Panc1 (cell line): ENCODE results near the gene MAML3. TPM values are rescaled to one million over a fixed set of nuclear protein-coding genes. Genes with fewer than 3 reads are reported as not detected.

Source experiments
- ATAC-seq: fragments of 200-7000 bp; cut with Tn5 transposase; 2 replicates; pipeline ENCODE4 v1.9.1; 2020; ENCODE audit warnings: mild to moderate bottlenecking, moderate library complexity
- BruUV-seq: library from RNA; stranded (reverse); fragments of 400-500 nt; replicated peaks from 2 replicates; lab custom pipeline; 2021; lab: Mats Ljungman, UMichigan
- CTCF ChIA-PET: fragments of 300-600 bp; sonication (Branson Sonifier 250); formaldehyde crosslinking; loops from one replicate; lab custom pipeline; 2022; ENCODE audit warnings: antibody characterized with exemption; lab: Charles Lee
- POLR2A ChIA-PET: fragments of 300-600 bp; sonication (Branson Sonifier 250); formaldehyde crosslinking; loops from one replicate; lab custom pipeline; 2022; ENCODE audit warnings: antibody characterized with exemption; lab: Charles Lee
- DNase-seq: peaks from one replicate; pipeline ENCODE4 v3.0.0-alpha.2; 2010; ENCODE audit warnings: low read depth, low spot score
- H3K27ac ChIP-seq: 2 replicates; pipeline ENCODE4 v1.5.1; 2011; ENCODE audit warnings: mild to moderate bottlenecking, low read length, inconsistent platforms
- H3K27me3 ChIP-seq: fragments of 200-500 bp; sonication (Bioruptor generic); 2 replicates; pipeline ENCODE4 v1.6.0; 2014; ENCODE audit warnings: low read length, inconsistent platforms; ENCODE audit not compliant: control insufficient read depth, insufficient read depth
- H3K36me3 ChIP-seq: fragments of 200-500 bp; sonication (Bioruptor generic); 2 replicates; pipeline ENCODE4 v1.5.1; 2014; ENCODE audit warnings: inconsistent platforms, mild to moderate bottlenecking, low read length, moderate library complexity; ENCODE audit not compliant: control insufficient read depth, insufficient read depth
- H3K4me1 ChIP-seq: 2 replicates; pipeline ENCODE4 v1.5.1; 2011; ENCODE audit warnings: inconsistent platforms, mild to moderate bottlenecking, low read length, moderate library complexity; ENCODE audit not compliant: control insufficient read depth, insufficient read depth
- H3K4me3 ChIP-seq, 2 experiments: 2 replicates each; pipeline ENCODE4 v1.5.1; 2011 to 2012; ENCODE audit warnings: low read depth in 2 of 2, low read length in 2 of 2, mild to moderate bottlenecking in 2 of 2, inconsistent platforms in 1 of 2, moderate library complexity in 1 of 2
- H3K9me3 ChIP-seq: fragments of 200-500 bp; sonication (Bioruptor generic); 2 replicates; pipeline ENCODE4 v1.5.1; 2014; ENCODE audit warnings: low read depth, mild to moderate bottlenecking, inconsistent platforms, low read length, moderate library complexity; ENCODE audit not compliant: control insufficient read depth, insufficient read depth
- CTCF ChIP-seq: fragments of 450-650 bp; IDR thresholded peaks from 2 replicates; pipeline ENCODE4 v1.5.1; 2017; ENCODE audit warnings: mild to moderate bottlenecking
- POLR2AphosphoS5 ChIP-seq: IDR thresholded peaks from 2 replicates; pipeline ENCODE4 v1.6.1; 2012; ENCODE audit warnings: mild to moderate bottlenecking, low read depth, low read length, moderate library complexity
- REST ChIP-seq, 2 experiments: IDR thresholded peaks; 2 replicates each; pipeline ENCODE4 v1.6.1; 2011 to 2012; ENCODE audit warnings: low read depth in 2 of 2, control low read depth in 1 of 2, low read length in 1 of 2, mild to moderate bottlenecking in 1 of 2, moderate library complexity in 1 of 2; ENCODE audit not compliant: insufficient read depth in 1 of 2
- SIN3A ChIP-seq: IDR thresholded peaks from 2 replicates; pipeline ENCODE4 v1.6.1; 2012; ENCODE audit warnings: low read depth, mild to moderate bottlenecking, low read length, moderate library complexity, borderline replicate concordance; ENCODE audit not compliant: insufficient read depth
- TCF7L2 ChIP-seq: IDR thresholded peaks from 2 replicates; pipeline ENCODE4 v1.6.1; 2011; ENCODE audit warnings: mild to moderate bottlenecking, low read depth, low read length, inconsistent platforms
- in situ Hi-C: cut with HindIII; loops from 2 replicates; pipeline ENCODE4 v1.10.0; 2016; ENCODE audit warnings: low sequenced_read_pairs, low pct_unique_long_range_greater_than_20kb
- intact Hi-C: fragments of 100-400 bp; cut with micrococcal nuclease; formaldehyde crosslinking; loops from one replicate; pipeline ENCODE4 v1.10.0; 2022; ENCODE audit not compliant: unreplicated experiment
- total RNA-seq: library from RNA; stranded (reverse); gene quantifications from one replicate; pipeline ENCODE4 v1.2.1, GENCODE V29; 2021; ENCODE audit not compliant: unreplicated experiment

The MAML3 gene
- total RNA-seq, 1 experiment from 2014 or later = 7.7 TPM

- no TSS peak for BruUV-seq
- TF ChIP-seq REST (IDR thresholded peaks at IDR 0.05; ENCODE audit: insufficient read depth in 1 of 2, low read depth in 2 of 2, low read length in 1 of 2) (no peak), POLR2AphosphoS5 (no peak), CTCF (no peak), SIN3A (no peak), TCF7L2 (no peak)
- DNase-seq = no peak
- ChIA-PET POLR2A (no interaction called here), CTCF (no interaction called here)
- H3K4me3 ChIP-seq = no peak overlapping the region
- H3K4me1 ChIP-seq = no peaks in the 10 kb centered on the region
- no peaks in the 10 kb centered on the region for H3K36me3 ChIP-seq
- intact Hi-C loops (no loop called here), in situ Hi-C loops (no loop called here)
- ATAC-seq = no peak
- no peaks in the 10 kb centered on the region for H3K9me3 ChIP-seq
- H3K27me3 ChIP-seq = no peaks in the 10 kb centered on the region
- no peak overlapping the region for H3K27ac ChIP-seq
Measured at GRCh38 chr4:139798456-139798855, 355.5 kb downstream of the MAML3 start.

GRCh38 chr4:139797287-139797686 is 356.7 kb downstream of the MAML3 start:
- in situ Hi-C loops (no loop called here), intact Hi-C loops (no loop called here)
- Histone ChIP-seq H3K9me3 (no peaks in the 10 kb centered on the region), H3K36me3 (no peaks in the 10 kb centered on the region), H3K4me1 (no peaks in the 10 kb centered on the region), H3K4me3 (no peak overlapping the region), H3K27me3 (no peaks in the 10 kb centered on the region), H3K27ac (no peak overlapping the region)
- no peak for DNase-seq
- BruUV-seq = no TSS peak
- TF ChIP-seq SIN3A (no peak), TCF7L2 (no peak), CTCF (no peak), POLR2AphosphoS5 (no peak), REST (IDR thresholded peaks at IDR 0.05; ENCODE audit: insufficient read depth in 1 of 2, low read depth in 2 of 2, low read length in 1 of 2) (no peak)
- CTCF ChIA-PET = no interaction called here
- ATAC-seq = no peak
- POLR2A ChIA-PET = no interaction called here
